ENCODE data around the gene RNF114. TPM values are rescaled to one million over a fixed set of nuclear protein-coding genes. Genes with fewer than 3 reads are reported as not detected.

RNF114 gene
- total RNA-seq, 1 experiment from 2014 or later = 90.0 TPM

GRCh38 chr20:49887251-49888211 is 48.7 kb upstream of the RNF114 start:
- intact Hi-C loops (cut with micrococcal nuclease; ENCODE audit: unreplicated experiment) = loop anchor here (2.0 to 5.0 kb wide), 2 partner anchors 277 to 345 kb away; no protein-coding TSS in a partner anchor
- DNase-seq (ENCODE audit: low spot score) = no peak
- no peak overlapping the region for H3K4me3 ChIP-seq (ENCODE audit: low read depth, low read length, poor library complexity, severe bottlenecking)
- no TSS peak for BruUV-seq (replicated peaks)
- H3K9me3 ChIP-seq (ENCODE audit: low read depth, low read length, poor library complexity, severe bottlenecking) = no peaks in the 10 kb centered on the region
- ChIA-PET CTCF (interaction anchor here (0.6 to 2.1 kb wide), 7 partner anchors 16 to 692 kb away, joined by 3 to 13 read pairs (median 4); no protein-coding TSS in a partner anchor), POLR2A (ENCODE audit: low non-redundant PET) (interaction anchor here (0.6 kb wide), 1 partner anchor 297 kb away, joined by 3 read pairs; no protein-coding TSS in a partner anchor)
- no peaks in the 10 kb centered on the region for H3K36me3 ChIP-seq (ENCODE audit: insufficient read depth, low read length, poor library complexity, severe bottlenecking)
- H3K27me3 ChIP-seq (replicated peaks; ENCODE audit: insufficient read depth, low read depth, low read length, poor library complexity) = no peaks in the 10 kb centered on the region
- H3K27ac ChIP-seq (ENCODE audit: low read depth, low read length, poor library complexity, severe bottlenecking) = no peak overlapping the region
- TF ChIP-seq EZH2 (IDR thresholded peaks at IDR 0.05; ENCODE audit: borderline replicate concordance, low read depth, low read length, poor library complexity, severe bottlenecking) (no peak), CTCF (conservative IDR thresholded peaks at IDR 0.05; ENCODE audit: low read depth, low read length) (no peak)
- H3K4me1 ChIP-seq (ENCODE audit: insufficient read depth, low read length, poor library complexity, severe bottlenecking) = no peaks in the 10 kb centered on the region

DNA sequence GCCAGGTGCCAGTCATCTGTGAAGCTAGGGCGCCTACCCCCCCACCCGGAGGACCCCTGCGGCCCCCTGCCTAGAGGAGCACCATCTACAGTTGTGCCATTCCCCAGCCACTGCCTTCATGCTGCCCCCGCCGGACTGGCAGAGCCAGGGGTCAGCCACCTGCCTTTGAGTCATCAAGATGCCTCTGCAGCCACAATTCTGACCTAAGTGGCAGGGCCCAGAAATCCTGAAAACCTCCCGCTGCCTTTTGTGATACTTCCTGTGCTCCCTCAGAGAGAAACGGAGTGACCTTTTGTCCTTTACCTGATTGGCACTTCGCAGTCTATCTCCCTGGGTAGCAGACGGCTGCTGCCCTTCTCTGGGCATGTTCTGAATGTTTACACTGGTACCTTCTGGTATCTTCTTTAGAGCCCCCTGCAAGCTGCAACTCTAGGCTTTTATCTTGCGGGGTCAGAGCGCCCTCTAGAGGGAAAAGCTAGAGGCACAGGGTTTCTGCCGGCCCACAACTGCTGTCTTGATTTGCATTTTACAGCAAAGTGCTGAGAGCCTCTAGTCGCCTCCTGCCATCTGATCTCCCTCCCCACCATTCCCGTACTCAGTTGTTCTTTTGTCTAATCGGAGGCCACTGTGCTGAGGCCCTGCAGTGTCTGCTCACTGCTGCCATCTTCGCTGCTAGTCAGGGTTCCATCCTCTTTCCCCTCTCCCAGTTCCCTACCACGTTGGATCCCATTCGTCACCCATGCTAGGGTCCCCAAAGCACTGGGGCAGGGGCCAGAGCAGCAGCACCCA is 47.8 kb upstream of the RNF114 start:
- peak; percentile 77 for DNase-seq (ENCODE audit: low spot score)
- CTCF ChIA-PET = interaction anchor here (1.0 to 2.1 kb wide), 5 partner anchors 15 to 347 kb away, joined by 3 to 13 read pairs (median 4); no protein-coding TSS in a partner anchor
- TF ChIP-seq EZH2 (IDR thresholded peaks at IDR 0.05; ENCODE audit: borderline replicate concordance, low read depth, low read length, poor library complexity, severe bottlenecking) = no peak
- TF ChIP-seq CTCF (conservative IDR thresholded peaks at IDR 0.05; ENCODE audit: low read depth, low read length) = peak; percentile 91
- H3K27ac ChIP-seq (ENCODE audit: low read depth, low read length, poor library complexity, severe bottlenecking) = no peak overlapping the region
- BruUV-seq (replicated peaks) = no TSS peak
- no peaks in the 10 kb centered on the region for H3K4me1 ChIP-seq (ENCODE audit: insufficient read depth, low read length, poor library complexity, severe bottlenecking)
- no peaks in the 10 kb centered on the region for H3K27me3 ChIP-seq (replicated peaks; ENCODE audit: insufficient read depth, low read depth, low read length, poor library complexity)
- intact Hi-C loops (cut with micrococcal nuclease; ENCODE audit: unreplicated experiment) = loop anchor here (2.0 to 5.0 kb wide), 2 partner anchors 278 to 346 kb away; no protein-coding TSS in a partner anchor
- POLR2A ChIA-PET (ENCODE audit: low non-redundant PET) = no interaction called here
- no peak overlapping the region for H3K4me3 ChIP-seq (ENCODE audit: low read depth, low read length, poor library complexity, severe bottlenecking)
- H3K9me3 ChIP-seq (ENCODE audit: low read depth, low read length, poor library complexity, severe bottlenecking) = no peaks in the 10 kb centered on the region
- no peaks in the 10 kb centered on the region for H3K36me3 ChIP-seq (ENCODE audit: insufficient read depth, low read length, poor library complexity, severe bottlenecking)
